GM21360 (cell line): ENCODE measurements around the gene SLC26A9.
"Not testable (repeated sequence)": the region's sequence is repeated elsewhere in the genome, so short reads cannot be mapped to it uniquely, and the experiment has no call there.

Experiments used
- ATAC-seq: cut with Tn5 transposase; IDR thresholded peaks from one replicate; pipeline ENCODE4 v1.9.1; 2021; ENCODE audit warnings: mild to moderate bottlenecking, moderate library complexity; ENCODE audit not compliant: unreplicated experiment

Gene SLC26A9

DNA sequence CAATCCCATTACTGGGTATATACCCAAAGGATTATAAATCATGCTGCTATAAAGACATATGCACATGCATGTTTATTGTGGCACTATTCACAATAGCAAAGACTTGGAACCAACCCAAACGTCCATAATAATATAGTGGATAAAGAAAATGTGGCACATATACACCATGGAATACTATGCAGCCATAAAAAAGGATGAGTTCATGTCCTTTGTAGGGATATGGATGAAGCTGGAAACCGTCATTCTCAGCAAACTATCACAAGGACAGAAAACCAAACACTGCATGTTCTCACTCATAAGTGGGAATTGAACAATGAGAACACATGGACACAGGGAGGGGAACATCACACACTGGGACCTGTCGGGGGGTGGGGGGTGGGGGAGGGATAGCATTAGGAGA, 38.2 kb downstream of the SLC26A9 start:
- not testable (repeated sequence) for ATAC-seq

DNA sequence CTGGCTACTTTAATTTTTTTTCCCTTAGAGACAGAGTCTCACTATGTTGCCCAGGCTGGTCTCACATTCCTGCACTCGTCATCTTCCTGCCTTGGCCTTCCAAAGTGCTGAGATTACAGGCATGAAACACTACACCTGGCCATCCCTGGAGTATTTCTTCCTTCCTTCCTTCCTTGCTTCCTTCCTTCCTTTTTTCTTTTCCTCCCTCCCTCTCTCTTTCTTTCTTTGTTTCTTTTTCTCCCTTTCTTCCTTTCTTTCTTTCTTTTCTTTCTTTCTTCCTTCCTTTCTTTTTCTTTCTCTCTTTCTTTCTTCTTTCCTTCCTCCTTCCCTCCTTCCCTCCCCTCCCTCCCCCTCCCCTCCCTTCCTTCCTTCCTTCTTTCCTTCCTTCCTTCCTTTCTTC, 46.9 kb downstream of the SLC26A9 start:
- ATAC-seq: no peak

DNA sequence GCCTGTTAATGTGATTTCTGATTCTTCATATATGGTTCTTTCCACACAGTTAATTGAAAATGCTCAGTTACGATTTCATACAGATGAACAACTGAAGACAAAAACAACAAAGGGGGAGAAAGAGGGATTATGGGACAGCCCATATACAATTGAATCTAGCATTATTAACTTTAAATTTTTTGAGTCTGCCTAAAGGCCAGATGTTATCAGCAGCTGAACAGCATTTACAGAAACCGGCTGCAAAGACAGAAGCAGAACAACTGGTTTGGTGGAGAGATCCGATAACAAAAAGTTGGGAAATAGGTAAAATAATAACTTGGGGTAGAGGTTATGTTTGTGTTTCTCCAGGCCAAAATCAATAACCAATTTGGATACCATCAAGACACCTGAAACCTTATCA, 49.1 kb downstream of the SLC26A9 start:
- ATAC-seq: not testable (repeated sequence)

DNA sequence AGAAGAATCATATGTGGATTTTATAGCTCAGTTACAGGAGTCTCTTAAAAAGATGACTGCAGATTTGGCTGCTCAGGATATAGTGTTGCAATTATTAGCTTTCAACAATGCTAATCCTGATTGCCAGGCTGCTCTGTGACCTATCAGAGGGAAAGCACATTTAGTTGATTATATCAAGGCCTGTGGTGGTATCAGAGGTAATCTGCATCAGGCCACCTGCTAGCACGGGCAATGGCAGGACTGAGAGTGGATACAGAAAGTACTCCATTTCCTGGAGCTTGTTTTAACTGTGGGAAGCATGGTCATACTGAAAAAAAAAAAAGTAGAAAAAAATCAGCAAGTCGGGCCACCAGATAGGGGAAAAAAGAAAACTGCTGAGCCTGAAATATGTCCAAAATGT, 51.1 kb downstream of the SLC26A9 start:
- not testable (repeated sequence) for ATAC-seq

DNA sequence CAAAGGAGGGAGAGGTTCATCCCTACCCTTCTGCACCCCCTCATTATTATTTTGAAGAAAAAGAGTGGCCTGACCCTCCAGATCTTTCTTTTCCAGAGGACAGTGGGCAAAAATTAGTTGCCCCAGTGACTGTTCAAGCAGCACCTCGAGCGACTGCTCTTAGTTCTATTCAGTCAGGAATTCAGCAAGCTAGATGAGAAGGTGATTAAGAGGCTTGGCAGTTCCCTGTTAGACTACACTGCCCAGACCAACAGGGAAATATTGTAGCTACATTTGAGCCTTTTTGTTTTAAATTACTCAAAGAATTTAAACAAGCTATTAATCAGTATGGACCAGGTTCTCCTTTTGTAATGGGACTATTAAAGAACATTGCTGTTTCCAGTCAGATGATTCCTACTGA, 51.8 kb downstream of the SLC26A9 start:
- ATAC-seq: not testable (repeated sequence)

DNA sequence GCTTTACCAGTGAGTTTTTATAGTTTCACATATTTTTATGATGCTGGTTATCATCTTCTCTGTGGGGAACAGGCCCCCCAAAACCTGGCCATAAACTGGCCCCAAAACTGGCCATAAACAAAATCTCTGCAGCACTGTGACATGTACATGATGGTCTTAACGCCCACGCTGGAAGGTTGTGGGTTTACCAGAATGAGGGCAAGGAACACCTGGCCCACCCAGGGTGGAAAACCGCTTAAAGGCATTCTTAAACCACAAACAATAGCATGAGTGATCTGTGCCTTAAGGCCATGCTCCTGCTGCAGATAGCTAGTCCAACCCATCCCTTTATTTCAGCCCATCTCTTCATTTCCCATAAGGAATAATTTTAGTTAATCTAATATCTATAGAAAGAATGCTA, 52.6 kb downstream of the SLC26A9 start:
- ATAC-seq: not testable (repeated sequence)

DNA sequence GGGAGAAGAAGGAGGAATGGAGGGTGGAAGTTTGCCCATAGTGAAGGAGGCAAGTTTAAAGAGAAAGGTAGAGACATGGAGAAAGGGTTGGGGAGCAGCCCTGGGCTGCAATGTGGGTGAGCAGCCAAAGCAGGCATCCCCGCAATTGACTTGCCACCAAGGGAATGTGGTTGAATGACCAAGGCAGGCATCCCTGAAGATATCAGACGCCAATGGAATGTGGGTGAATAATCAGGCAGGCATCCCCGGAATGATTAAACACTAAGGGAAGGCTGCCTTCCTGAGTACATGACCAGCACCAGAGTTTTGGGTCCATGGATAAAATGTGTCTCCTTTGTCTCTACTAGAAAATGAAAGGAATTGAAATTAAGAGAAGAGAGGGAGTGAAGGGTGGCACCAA, 53.5 kb downstream of the SLC26A9 start:
- not testable (repeated sequence) for ATAC-seq

DNA sequence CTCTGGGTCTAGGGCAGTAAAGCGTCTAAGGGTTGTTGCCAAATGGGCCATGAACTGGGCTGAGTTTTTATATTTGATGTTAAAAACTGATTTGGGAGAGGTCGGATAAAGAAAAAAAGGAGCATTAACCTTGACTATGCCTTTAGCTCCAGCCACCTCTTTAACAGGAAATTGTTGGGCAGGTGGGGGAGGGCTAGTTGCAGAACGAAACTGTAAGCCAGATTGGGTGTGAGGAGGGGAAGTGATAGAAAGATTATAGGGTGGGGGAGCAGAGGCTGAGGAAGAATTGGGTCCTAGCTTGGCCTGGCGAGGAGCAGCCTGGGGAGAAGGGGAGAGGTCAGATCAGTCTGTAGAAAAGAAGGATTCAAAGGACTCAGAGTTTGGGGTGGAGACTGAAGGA, 54.2 kb downstream of the SLC26A9 start:
- not testable (repeated sequence) for ATAC-seq

DNA sequence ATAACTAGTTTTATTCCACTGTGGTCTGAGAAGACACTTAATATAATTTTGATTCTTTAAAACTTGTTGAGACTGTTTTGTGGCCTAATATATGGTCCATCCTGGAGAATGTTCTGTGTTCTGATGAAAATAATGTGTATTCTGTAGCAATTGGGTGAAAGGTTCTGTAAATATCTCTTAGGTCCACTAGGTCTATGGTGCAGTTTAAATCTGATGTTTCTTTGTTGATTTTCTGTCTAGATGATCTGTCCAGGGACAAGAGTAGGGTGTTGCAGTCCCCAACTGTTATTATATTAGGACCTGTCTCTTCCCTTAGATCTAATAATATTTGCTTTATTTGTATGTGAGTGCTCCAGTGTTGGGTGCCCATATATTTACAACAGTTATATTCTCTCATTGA, 59.5 kb downstream of the SLC26A9 start:
- no peak for ATAC-seq

DNA sequence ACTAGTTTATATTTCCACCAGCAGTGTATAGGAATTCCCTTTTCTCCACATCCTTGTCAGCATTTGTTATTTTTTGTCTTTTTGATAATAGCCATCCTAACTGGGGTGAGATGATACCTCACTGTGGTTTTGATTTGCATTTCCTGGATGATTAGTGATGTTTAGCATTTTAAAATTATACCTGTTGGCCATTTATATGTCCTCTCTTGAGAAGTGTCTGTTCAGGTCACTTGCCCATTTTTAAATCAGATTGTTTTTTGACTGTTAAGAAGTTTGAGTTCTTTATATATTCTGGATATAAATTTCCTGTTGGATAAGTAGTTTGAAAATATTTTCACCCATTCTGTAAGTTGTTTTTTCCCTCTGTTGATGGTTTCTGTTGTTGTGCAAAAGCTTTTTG, 62.3 kb downstream of the SLC26A9 start:
- no peak for ATAC-seq

DNA sequence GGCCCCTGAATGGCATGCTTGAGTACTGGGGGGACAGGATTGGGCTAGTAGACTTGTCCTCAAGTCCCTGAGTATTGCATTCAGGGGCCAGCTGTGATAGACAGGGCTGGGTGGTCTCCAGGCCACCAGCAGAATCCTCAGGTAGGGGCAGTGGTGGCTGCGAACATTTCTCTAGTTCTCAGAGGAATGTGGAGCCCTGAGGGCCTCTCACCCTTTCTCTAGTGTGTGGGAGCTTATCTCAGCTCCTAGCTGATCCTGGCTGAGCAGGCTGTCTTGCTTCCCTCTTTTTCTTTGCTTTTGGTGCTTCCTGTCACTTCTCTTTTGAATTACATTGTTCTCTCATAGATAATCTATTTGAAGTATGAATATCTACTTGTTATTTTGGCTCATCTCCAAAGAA, 63.3 kb downstream of the SLC26A9 start:
- ATAC-seq: no peak

DNA sequence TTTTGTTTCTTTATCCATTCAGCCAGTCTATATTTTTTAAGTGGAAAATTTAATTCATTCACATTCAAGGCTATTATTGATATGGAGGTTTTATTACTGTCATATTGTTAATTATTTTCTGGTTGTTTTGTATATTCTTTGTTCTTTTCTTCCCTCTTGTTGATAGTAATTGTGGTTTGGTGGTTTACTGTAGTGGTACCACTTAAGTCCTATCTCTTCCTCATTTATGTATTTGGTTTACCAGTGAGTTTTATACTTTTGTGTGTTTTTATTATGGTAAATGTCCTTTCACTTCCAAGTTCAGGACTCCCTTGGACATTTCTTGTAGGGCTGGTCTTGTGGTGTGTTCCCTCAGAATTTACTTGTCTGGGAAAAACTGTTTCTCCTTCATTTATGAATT, 65.2 kb downstream of the SLC26A9 start:
- no peak for ATAC-seq

DNA sequence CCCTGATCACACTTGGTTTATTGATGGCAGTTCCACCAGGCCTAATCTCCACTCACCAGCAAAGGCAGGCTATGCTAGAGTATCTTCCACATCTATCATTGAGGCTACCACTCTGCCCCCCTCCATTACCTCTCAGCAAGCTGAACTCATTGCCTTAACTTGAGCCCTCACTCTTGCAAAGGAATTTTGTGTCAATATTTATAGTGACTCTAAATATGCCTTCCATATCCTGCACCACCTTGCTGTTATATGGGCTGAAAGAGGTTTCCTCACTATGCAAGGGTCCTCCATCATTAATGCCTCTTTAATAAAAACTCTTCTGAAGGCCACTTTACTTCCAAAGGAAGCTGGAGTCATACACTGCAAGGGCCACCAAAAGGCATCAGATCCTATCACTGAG, 70.1 kb downstream of the SLC26A9 start:
- ATAC-seq: not testable (repeated sequence)

DNA sequence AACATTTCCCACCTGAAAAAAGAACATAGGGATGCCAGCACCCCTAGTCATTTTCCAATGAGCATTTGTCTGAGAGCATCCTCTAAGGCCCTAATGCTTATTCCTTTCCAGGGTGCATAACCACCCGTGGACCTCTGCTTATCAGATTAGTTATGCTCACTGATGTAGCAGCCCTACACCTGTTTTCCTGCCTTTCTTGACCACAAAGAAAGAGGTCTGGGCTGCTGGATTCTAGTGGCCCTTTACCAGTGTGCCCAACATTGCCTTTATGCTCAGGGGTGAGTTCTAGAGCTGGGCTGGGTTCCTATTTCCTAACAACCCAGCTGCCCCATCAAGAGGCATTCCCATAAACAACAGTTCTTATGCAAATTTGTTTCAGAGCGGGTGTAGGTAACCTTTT, 73.0 kb downstream of the SLC26A9 start:
- no peak for ATAC-seq
